HG02610 (cell line): ENCODE data around the gene ACSF3.

Experiments used
- ATAC-seq: cut with Tn5 transposase; IDR thresholded peaks from one replicate; pipeline ENCODE4 v1.9.1; 2021; ENCODE audit warnings: mild to moderate bottlenecking, moderate library complexity; ENCODE audit not compliant: unreplicated experiment

Gene ACSF3

GRCh38 chr16:89094252-89094879 is 714 bp downstream of the ACSF3 start:
- ATAC-seq = no peak

- no peak for ATAC-seq
These were observed 1.2 kb downstream of the ACSF3 start for GRCh38 chr16:89094880-89095258.

GRCh38 chr16:89095491-89095951 is 1.9 kb downstream of the ACSF3 start:
- no peak for ATAC-seq

GRCh38 chr16:89096042-89096717 is 2.5 kb downstream of the ACSF3 start:
- ATAC-seq = no peak

GRCh38 chr16:89096768-89097391 is 3.2 kb downstream of the ACSF3 start:
- ATAC-seq = no peak

GRCh38 chr16:89097392-89097772 is 3.7 kb downstream of the ACSF3 start:
- no peak for ATAC-seq

- ATAC-seq = no peak
These were observed 5.2 kb downstream of the ACSF3 start for GRCh38 chr16:89098767-89099430.

GRCh38 chr16:89099905-89100304 is 6.3 kb downstream of the ACSF3 start:
- no peak for ATAC-seq

- no peak for ATAC-seq
These were observed 7.1 kb downstream of the ACSF3 start for GRCh38 chr16:89100601-89101302.

GRCh38 chr16:89101303-89102040 is 7.8 kb downstream of the ACSF3 start:
- no peak for ATAC-seq

- ATAC-seq = no peak
These were observed 8.4 kb downstream of the ACSF3 start for GRCh38 chr16:89102041-89102471.

GRCh38 chr16:89102481-89103073 is 8.9 kb downstream of the ACSF3 start:
- no peak for ATAC-seq

- no peak for ATAC-seq
These were observed 9.5 kb downstream of the ACSF3 start for GRCh38 chr16:89103156-89103555.

- no peak for ATAC-seq
These were observed 10.1 kb downstream of the ACSF3 start for GRCh38 chr16:89103781-89104180.

- no peak for ATAC-seq
These were observed 10.7 kb downstream of the ACSF3 start for GRCh38 chr16:89104303-89104702.

GRCh38 chr16:89104930-89105571 is 11.4 kb downstream of the ACSF3 start:
- peak; percentile 41 for ATAC-seq

- ATAC-seq = no peak
These were observed 12.0 kb downstream of the ACSF3 start for GRCh38 chr16:89105599-89106151.

GRCh38 chr16:89106533-89107202 is 13.0 kb downstream of the ACSF3 start:
- no peak for ATAC-seq

- no peak for ATAC-seq
These were observed 13.5 kb downstream of the ACSF3 start for GRCh38 chr16:89107203-89107582.
